NCI-H128 (cell line): ENCODE data around the gene ZSWIM6.
A peak's percentile ranks its signal among the peaks of the same experiment; 100 is the strongest.
"Not testable (repeated sequence)": the region's sequence is repeated elsewhere in the genome, so short reads cannot be mapped to it uniquely, and the experiment has no call there.

Experiments
- DNase-seq: peaks from one replicate; lab custom pipeline; 2025; ENCODE audit not compliant: unreplicated experiment; lab: John Stamatoyannopoulos, UW

ZSWIM6 gene

DNA sequence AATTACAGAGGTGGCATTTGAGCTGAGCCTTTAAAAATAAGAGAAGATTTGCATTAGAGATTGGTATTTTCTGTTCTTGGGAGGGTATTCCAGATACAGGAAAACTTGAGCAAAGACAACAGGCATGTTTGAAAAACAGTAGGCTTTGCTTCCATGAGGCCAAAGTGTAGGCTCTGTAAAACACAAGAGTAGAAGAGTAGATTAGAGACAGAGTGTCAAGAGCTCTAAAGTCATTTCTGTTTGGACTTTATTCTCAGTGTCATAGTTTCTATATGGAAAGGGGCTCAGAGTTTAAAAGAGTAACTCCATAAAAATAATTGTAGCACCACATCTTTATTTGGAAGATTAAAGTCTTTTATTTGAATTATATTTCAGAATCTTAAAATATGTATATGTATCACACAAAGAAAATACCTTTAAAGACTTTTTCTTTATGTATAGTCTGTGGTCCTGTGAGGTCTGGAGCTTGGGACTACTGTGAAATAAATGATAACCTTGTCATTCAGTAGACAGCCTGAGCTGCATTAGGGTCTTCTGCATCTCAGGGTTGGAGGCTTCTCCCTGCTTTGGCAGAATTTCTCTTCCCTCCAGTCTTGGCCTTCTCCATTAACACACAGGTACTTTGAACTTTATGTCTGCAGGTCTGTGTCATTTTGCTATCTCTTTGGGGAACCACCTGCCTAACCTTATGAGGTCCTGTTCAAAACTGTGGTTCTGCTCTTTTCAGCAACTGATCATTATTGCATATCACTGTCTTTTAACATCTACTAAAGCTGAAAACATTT lies 73.6 kb downstream of the ZSWIM6 start:
- no peak for DNase-seq

DNA sequence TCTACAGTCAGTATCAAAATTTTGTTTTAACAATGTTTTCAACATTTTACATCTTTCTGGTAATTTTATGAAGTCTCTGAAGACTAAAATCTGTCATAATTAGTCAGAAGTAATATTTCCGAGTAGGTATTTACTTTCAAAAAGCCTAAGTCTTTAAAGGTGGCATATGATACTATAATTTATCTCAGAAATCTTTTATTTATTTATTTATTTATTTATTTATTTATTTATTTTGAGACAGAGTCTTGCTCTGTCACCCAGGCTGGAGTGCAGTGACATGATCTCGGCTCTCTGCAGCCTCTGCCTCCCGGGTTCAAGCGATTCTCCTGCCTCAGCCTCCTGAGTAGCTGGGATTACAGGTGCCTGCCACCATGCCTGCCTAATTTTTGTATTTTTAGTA lies 74.4 kb downstream of the ZSWIM6 start:
- not testable (repeated sequence) for DNase-seq

DNA sequence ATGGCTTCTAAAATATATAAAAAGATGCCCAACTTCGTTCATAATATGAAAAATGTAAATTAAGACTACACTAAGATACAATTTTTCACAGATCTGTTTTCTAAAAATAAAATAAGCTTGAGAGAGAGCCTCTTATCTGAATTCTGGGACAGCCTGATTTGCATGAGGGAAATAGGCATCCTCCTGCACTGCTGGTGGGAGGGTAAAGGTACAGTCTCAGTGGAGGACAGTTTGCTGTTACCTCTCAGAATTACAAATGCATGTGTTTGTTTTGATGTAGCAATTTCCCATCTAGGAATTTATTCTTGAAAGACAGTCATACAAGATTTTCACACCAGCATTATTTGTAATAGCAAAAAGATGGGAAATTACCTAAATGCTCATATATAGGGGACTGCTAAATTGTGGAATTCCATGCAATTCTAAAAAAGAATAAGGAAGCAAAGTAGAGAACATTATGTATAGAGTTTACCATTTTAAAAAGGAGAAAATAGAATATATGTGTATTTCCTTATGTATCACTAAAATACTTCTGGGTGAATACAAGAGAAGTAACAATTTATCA lies 75.7 kb downstream of the ZSWIM6 start:
- DNase-seq = no peak

DNA sequence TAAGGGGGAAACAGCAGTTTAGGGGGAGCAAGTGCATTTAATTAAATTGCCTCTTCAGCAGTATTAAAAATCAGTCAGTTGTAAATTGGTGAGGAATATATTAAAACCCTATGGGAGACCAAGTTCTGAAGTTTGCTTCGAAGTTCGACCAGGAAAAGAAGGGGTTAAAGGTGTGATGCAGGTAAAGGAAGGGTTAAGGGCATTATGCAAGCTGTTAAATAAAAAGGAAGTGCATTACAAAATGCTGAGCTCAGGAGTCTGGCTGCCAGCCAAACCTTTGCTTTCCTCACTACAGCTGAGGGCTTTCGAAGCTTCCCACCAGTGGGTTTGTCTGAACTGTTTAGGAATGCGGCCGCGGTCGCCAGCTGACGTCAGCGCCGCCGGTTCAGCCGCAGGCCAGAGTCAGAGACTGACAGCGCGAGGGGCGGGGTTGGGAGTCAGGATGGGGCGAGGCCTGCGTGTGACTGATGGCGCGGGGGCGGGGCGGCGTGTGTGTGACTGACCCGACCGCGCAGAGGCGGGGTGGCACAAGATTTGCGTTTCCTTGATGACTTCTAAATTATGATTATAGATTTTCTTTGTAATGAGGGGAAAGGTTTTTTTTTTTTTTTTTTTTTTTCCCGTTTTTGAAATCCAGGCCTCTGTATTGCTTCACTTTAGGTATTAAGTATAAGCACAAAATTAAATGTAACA lies 76.6 kb downstream of the ZSWIM6 start:
- DNase-seq = peak; percentile 52

DNA sequence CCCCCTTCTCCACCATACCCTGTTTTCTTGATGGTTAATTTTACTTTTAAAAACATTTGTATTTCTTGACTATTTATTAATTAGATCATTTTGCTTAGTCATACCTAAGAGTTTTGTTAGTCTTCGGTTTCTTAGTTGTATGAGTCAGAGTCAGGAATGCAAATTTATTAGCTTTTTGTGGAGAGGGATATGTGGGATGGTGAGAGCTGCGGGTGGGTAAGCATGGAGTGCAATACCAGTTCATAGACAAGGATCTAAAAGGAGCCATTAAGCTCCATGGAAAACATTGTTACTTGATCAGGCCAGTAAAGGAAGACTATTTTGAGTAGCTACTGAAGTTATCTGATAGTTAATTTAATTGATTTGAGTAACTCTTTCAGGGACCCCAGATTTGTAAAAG lies 77.5 kb downstream of the ZSWIM6 start:
- DNase-seq = no peak

DNA sequence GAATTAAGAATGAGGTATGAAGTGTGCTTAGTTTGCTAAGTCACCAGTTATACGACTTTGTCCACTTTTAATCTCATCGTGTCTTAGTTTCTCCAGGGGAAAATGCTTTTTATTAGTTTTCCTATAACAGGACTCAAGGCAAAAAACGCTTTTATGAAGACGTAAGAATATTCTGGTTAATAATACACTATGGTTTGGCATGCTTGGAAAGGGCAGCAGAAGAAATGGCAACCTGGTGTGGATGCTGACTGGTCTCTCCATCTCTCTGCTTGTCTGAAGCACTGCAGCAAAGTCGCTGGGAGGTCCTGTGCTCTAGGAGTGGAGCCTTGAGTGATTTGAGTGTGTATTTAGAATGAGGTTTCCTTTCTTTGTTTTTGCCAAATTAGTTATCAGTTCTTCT lies 78.8 kb downstream of the ZSWIM6 start:
- no peak for DNase-seq

DNA sequence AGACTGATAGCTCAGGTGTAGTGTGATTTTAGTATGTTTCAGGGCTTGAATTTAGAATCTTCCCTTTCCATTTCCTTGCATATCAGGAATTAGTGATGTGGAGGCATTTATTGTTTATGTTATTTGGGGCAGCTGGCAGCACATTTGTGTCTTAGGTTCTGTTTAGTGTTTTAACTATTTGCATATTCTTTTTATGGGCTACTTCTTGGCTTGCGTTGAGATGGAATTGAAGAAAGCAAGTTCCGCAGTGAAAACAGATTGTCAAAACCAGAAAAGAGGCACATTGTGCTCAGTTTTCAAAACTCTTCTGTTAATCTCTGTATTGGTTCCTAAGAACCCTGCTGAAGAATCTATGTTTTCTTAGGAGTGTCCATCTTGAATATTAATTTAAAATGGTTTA lies 80.3 kb downstream of the ZSWIM6 start:
- no peak for DNase-seq

DNA sequence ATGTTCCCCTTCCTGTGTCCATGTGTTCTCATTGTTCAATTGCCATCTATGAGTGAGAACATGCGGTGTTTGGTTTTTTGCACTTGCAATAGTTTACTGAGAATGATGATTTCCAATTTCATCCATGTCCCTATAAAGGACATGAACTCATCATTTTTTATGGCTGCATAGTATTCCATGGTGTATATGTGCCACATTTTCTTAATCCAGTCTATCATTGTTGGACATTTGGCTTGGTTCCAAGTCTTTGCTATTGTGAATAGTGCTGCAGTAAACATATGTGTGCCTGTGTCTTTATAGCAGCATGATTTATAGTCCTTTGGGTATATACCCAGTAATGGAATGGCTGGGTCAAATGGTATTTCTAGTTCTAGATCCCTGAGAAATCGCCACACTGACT lies 81.1 kb downstream of the ZSWIM6 start:
- DNase-seq = not testable (repeated sequence)

DNA sequence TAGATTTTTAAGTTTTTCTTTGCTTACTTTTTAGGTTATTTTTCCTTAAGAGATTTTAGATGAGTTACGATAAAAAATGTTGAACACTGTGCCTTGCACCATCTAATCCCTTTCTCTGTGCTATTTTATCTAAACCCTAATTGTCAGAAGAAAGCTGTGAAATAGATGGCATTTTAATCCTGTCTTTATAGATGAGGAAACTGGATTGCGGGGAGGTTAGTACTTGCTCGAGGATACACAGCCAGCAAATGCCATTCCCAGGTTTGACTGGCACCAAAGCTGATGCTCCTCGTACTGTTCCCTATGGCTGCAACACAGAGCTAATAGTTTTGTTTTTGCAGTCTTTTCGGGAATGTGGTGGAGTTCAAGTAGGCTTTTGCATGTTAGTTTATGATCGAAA lies 82.7 kb downstream of the ZSWIM6 start:
- DNase-seq = no peak

DNA sequence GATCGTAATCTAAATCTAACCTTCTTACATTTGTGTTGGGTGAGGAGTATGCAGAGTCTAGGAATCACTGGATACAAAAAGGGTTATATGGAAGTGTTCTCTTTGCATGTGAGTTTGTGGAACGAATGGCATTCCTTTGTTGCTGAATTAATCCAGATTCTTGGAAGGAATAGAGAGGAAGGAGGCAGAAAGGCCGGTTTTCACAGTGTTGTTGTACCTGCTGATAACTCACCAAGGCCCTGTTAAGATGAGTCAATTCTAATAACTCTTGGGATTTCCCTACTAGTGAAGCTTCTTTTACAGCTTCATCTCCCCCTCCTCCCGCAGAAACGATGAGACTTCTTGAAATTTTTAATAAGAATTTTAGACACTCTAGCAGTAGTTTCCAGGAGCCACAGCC lies 84.0 kb downstream of the ZSWIM6 start:
- DNase-seq = no peak

DNA sequence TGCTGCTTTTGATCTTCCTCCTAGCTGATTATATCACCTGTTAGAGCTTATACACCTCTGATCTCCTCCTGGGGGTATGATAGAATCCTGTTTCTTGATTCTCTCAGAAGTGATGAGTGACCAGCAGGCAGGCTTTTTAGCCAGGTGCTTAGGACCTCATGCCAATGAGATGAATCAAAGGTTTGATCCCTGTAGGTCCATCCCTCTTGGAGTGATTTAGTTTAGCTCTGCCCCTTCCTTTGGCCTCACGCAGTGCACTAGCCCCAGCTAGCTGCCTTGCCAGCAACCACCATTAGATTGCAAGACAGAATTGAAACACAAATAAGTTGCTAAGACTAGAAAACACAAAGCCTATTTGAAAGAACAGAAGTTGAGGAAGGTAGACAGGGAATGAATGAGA lies 84.4 kb downstream of the ZSWIM6 start:
- DNase-seq = no peak

DNA sequence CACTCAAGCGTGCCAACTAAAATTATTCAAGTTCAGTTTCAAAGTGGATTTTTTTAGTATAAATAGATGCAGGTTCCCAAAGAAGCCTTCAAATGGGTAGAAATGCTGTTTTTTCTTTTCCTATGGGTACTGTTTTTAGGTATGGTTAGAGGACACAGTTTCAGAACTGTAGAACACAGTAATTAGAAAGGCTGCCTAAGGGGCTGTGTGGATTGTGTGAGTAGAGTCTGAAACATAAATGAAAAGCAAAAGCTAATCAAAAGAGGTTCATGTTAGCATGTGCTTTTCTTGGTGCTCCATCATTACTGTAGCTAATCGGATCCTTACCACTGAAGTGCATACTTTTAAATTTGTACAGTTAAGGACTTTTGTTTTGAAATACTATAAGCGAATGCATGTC lies 85.3 kb downstream of the ZSWIM6 start:
- no peak for DNase-seq

DNA sequence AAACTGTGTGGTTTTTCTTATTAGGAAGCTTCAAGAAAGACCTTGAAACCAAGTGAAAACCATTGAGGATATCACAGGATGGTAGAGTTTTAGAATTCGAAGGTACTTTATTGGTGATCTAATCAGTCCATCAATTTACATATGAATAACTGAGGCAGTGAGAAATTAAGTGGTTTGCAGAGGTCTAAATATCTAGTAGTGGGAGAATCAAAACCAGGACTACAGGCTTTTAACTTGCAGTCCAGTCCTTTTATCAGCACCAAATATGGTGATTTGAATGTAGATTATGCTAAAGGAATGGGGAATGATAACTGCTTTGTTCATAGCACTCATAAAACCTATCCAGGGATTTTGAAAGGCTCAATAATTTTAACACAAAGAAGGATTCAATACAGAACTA lies 85.8 kb downstream of the ZSWIM6 start:
- no peak for DNase-seq

DNA sequence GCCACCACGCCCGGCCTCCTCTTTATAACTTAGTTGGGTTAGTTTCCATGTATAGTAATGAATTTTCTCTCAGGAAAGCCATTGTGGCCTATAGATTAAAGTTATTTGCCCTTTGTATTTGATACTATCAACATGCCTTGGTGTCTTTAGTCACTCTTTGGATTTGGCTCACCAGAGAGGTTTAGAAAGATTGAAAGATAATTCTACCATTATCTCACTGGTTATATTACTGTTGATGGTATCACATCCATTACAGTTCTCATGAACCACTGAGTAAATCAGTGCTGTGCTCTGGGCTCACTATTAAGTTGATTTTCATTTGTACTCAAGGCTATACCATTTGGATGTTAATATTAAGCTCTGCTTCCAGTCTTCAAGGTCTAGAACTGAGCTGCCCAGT lies 87.0 kb downstream of the ZSWIM6 start:
- no peak for DNase-seq

DNA sequence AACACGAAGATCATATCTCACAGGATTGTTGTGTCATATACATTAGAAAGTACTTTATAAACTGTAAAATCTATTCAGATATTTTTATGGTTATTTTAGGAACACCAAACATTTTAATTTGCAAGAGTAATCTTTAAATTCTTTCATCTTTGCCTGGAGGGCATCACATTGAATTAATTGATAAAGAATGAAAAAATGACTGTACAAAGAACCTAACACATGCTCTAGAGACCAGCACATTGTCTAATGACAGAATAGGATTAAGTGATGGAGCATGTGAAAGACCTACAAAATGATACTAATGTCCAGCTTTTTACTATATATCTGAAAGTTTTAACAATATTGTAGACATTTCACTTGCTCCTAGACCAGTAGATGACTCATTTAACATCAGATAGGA lies 88.0 kb downstream of the ZSWIM6 start:
- DNase-seq = no peak

DNA sequence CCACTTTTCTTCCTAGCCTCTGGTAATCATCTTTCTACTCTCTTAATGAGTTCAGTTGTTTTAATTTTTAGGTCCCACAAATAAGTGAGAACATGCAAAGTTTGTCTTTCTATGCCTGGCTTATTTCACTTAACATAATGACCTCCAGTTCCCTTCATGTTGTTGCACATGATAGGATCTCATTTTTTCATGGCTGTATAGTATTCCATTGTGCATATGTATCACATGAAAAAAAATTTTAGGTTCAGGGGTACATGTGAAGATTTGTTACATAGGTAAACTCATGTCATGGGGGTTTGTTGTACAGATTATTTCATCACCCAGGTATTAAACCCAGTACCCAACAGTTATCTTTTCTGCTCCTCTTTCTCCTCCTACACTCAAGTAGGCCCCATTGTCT lies 89.2 kb downstream of the ZSWIM6 start:
- DNase-seq = not testable (repeated sequence)

DNA sequence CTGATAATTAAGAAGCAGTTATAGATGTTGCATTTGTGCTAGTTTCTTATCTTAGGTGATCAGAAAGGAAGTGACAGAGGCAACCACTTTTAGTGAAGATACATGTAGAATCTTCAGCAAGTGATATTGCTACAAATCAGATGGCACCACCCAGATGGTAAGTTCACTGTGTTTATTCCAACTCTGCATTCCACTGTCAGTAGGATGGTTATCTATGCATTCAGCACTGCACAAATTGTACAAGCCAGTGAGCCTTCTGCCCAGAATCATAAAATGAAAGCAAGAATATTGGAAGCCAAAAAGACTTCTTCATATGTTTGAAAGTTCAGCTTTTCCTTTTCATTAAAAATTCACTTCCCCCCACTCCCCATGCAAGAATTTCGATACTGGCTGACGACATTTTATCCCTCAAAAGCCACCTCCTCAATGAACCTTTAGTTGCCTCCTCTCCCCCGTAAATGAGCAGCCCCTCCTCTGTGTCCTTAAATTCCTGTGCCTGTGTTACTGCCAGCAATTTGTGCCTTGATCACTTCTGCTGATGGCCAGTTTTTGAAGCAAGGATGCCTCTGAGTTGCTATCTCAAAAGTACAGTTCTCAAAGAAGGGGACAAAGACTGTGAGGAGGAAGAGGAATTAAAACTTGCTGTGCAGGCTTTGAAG lies 91.6 kb downstream of the ZSWIM6 start:
- DNase-seq = no peak

DNA sequence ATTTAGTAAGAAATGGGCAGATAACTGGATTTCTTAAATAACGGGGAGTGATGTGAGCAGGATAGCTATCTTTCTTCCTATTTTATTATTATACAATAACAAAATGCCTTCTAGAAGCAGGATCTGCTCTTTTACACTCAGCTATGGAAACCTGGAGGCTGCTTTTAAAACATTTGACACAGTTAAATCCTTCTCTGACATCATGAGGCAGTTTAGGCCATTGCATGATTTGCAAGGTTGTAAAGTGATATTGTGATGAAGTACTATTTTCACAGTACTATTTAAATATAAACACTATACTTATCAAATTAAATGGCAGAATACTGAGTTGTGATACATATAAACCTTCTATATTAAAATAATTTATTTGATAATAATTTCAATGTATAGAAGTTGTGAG lies 93.9 kb downstream of the ZSWIM6 start:
- no peak for DNase-seq

DNA sequence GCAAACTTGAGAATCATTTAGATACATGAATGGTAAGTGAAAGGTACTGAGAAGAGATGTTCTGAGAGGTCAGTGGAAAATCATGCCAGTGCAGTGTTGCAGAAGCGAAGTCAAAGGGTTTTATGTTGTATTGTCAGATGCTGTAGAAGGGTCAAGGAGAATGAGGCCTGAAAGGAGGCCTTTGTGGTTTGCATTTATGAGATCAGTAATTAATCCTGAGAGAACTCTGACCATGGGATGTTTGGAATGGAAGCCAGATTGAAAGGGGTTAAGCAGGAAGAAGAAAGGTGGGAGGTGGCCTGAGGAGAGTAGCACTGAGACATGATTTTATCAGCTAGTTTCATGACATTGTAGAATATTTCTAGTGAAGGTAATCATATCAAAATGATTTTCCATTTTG lies 97.8 kb downstream of the ZSWIM6 start:
- no peak for DNase-seq

DNA sequence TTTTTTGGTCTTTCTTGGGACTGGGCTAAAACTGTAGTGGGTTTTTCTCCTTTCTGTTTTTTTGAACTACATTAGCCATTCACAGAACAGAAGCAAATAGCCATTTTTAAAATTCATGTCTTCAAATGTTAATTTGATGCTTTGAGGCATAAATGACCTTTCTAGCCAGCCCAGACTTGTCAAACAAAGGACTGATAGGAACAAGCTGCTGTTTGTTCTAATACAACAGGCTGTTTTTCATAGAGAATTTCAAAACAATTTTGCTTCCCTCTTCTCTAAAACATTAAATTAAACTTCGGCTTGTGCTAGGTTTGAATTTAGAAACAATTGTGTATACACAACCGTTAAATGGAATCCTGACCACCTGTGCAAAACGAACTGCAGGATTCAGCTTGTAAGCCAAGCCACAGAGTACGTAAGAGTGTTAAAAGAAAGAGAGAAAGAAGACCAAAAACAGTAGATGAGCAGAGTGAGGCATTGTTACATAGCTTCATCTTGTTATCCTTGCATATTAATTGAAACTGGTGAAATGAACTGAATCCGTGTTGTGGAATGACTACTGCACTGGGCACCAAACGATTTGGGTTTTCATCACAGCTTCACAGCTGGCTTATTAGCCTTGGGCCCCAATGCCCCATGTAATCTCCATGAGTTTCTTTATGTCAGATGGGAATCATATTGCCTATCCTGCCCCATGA lies 100.0 kb downstream of the ZSWIM6 start:
- no peak for DNase-seq

DNA sequence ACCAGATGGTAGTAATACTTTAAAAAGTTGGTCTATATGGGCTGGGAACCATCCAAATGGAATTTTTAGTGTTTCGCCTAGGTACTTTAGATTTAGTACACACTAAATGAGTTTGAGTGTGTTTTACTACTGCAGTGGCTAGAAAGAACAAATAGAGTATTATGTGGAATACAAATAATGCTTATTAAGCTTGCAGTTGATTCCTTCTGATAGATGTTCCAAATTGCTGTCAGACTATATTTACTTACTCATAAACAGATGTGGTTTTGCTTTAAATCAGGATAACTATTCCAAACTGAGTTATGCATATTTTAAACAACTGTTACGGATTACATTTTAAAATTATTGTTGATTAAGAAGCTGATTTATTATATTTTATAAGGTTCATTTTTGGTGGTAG lies 103.3 kb downstream of the ZSWIM6 start:
- DNase-seq = no peak
